ENCODE data around the gene ACOT9.

- no peak for TF ChIP-seq CTCF (IDR thresholded peaks at IDR 0.05)
- no peak for TF ChIP-seq CBX2 (IDR thresholded peaks at IDR 0.05; ENCODE audit: borderline replicate concordance, low read depth)
- TF ChIP-seq NR3C1 (IDR thresholded peaks at IDR 0.05) = no peak
Observed at GRCh38 chrX:23752740-23753415, 9.8 kb upstream of the ACOT9 start.
